ENCODE measurements around the gene PRRG1. TPM values are rescaled to one million over a fixed set of nuclear protein-coding genes. Genes with fewer than 3 reads are reported as not detected.

Gene PRRG1
- total RNA-seq, 1 experiment from 2014 or later, result 9.0 TPM

DNA sequence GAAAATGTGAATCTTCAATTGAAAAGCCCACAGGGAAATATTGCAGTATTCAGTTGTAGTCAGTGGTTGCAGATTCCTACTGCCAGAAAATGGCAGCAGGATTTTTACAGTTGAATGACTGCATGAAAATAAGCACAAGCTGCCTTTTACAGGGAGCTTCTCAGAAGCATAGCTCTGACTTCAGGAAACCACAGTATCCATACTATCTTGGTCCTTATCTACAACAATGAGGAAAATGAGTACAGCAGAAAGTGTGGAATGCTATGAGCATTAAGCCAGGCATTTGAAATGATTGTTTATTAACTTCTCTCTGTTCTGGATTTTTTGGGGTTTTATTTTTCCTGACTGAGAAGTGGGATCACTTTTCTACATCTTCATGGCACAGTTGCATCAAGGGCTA is 34.6 kb upstream of the PRRG1 start:
- Histone ChIP-seq H4K5ac (ENCODE audit: insufficient read length, low read depth, low read length) (no peak overlapping the region), H3K9ac (ENCODE audit: extremely low read depth, insufficient read length, low read length) (no peak overlapping the region), H3K56ac (ENCODE audit: insufficient read length, low read depth, low read length) (no peak overlapping the region), H3K4me1 (ENCODE audit: insufficient read depth, low read length) (no peaks in the 10 kb centered on the region; the same call in 1 of the 2 replicates), H2AK5ac (ENCODE audit: insufficient read length, low read length) (no peak overlapping the region), H2BK15ac (ENCODE audit: low read depth, low read length) (no peak overlapping the region), H2BK5ac (ENCODE audit: insufficient read length, low read length) (no peak overlapping the region), H3K27me3 (ENCODE audit: insufficient read depth, low read length) (no peaks in the 10 kb centered on the region), H3K4ac (ENCODE audit: low read depth, low read length) (no peak overlapping the region), H2BK20ac (ENCODE audit: low read depth, low read length, poor library complexity, severe bottlenecking) (no peak overlapping the region), H2AFZ (ENCODE audit: low read length) (no peak overlapping the region), H3K23me2 (ENCODE audit: insufficient read length, low read depth, low read length, poor library complexity, severe bottlenecking) (no peaks in the 10 kb centered on the region), H4K20me1 (ENCODE audit: control insufficient read depth, insufficient read depth, insufficient read length) (no peaks in the 10 kb centered on the region), H3K9me3 (ENCODE audit: control insufficient read depth, low read depth, low read length) (no peaks in the 10 kb centered on the region), H2BK120ac (ENCODE audit: low read depth, low read length, poor library complexity, severe bottlenecking) (no peak overlapping the region), H3K18ac (ENCODE audit: insufficient read length, low read depth, low read length) (no peak overlapping the region), H4K8ac (replicated peaks; ENCODE audit: insufficient read length, low read depth, low read length) (no peak overlapping the region), H3K23ac (ENCODE audit: insufficient read length, low read depth, low read length) (no peak overlapping the region), H3K79me2 (ENCODE audit: insufficient read depth, low read length) (no peaks in the 10 kb centered on the region), H3K27ac (ENCODE audit: insufficient read length, low read depth, low read length) (no peak overlapping the region), H3K79me1 (ENCODE audit: insufficient read depth, low read depth, low read length, poor library complexity, severe bottlenecking) (no peaks in the 10 kb centered on the region), H3T11ph (ENCODE audit: low read length) (no peak overlapping the region), H3K4me2 (ENCODE audit: insufficient read depth, insufficient read length, low read length) (no peak overlapping the region), H3K14ac (ENCODE audit: insufficient read depth, low read length) (no peak overlapping the region), H2BK12ac (ENCODE audit: insufficient read length, low read depth, low read length) (no peak overlapping the region), H4K91ac (ENCODE audit: insufficient read length, low read depth, low read length) (no peak overlapping the region)
- H3K4me3 Mint-ChIP-seq, result no peak overlapping the region
- H3K4me1 Mint-ChIP-seq, result peaks cover 0 to 9% of the 10 kb centered on the region in 2 experiments; a peak in 1 of 4 replicates
- no peak for TF ChIP-seq CTCF (conservative IDR thresholded peaks at IDR 0.05)
- no peak overlapping the region for H3K27ac Mint-ChIP-seq
- DNase-seq, result no peak
- H3K36me3 Mint-ChIP-seq (ENCODE audit: insufficient read depth in 1 of 3, low read depth in 3 of 3), result no peaks in the 10 kb centered on the region; a peak in 1 of 7 replicates
- no peaks in the 10 kb centered on the region for H3K27me3 Mint-ChIP-seq (ENCODE audit: low read depth)
- H3K9me3 Mint-ChIP-seq, result peaks cover 39 to 66% of the 10 kb centered on the region in 2 experiments
